HG03095 (cell line): ENCODE results near the gene MARVELD2.

Source experiments
- ATAC-seq: cut with Tn5 transposase; IDR thresholded peaks from one replicate; pipeline ENCODE4 v1.9.1; 2021; ENCODE audit warnings: moderate library complexity; ENCODE audit not compliant: unreplicated experiment

Gene MARVELD2

GRCh38 chr5:69492391-69492922, 77.5 kb downstream of the MARVELD2 start, which contains the start of gene OCLN:
Gene OCLN, plus strand, starts transcription at chr5:69492790. Its CDS starts 11,455 bp downstream, at chr5:69504245.
- peak; percentile 49 for ATAC-seq

- peak; percentile 32 for ATAC-seq
Observed at GRCh38 chr5:69492923-69493395, 78.0 kb downstream of the MARVELD2 start.

GRCh38 chr5:69493396-69494133, 78.6 kb downstream of the MARVELD2 start:
- ATAC-seq, result peak; percentile 36
